HepG2 (cell line): ENCODE measurements around the gene ME3. TPM values are rescaled to one million over a fixed set of nuclear protein-coding genes. Genes with fewer than 3 reads are reported as not detected.

Source experiments
- ATAC-seq: fragments of 200-7000 bp; cut with Tn5 transposase; 3 replicates; pipeline ENCODE4 v1.9.1; 2020; ENCODE audit warnings: mild to moderate bottlenecking, moderate library complexity
- BruUV-seq: library from RNA; stranded (reverse); fragments of 400-500 nt; replicated peaks from 2 replicates; lab custom pipeline; 2021; lab: Mats Ljungman, UMichigan
- CTCF ChIA-PET: fragments of 300-600 bp; formaldehyde crosslinking; extraction: SDS; loops from one replicate; lab custom pipeline; 2021; ENCODE audit warnings: low total read pairs, inconsistent platforms, low intra/inter-chr PET ratio; lab: Yijun Ruan, JAX
- POLR2A ChIA-PET: fragments of 350-600 bp; sonication (Branson Sonifier 250); formaldehyde crosslinking; loops from one replicate; lab custom pipeline; 2020; ENCODE audit warnings: antibody characterized with exemption, inconsistent platforms; lab: Yijun Ruan, JAX
- DNase-seq: peaks from one replicate; pipeline ENCODE4 v3.0.0-alpha.2; 2015; ENCODE audit warnings: low spot score
- FAIRE-seq: peaks from 3 replicates; lab custom pipeline; 2011; peaks lifted over from hg19 to GRCh38; lab: Jason Lieb, UNC
- H2AFZ ChIP-seq: one replicate; pipeline ENCODE4 v1.6.1; 2011; ENCODE audit warnings: low read length, inconsistent platforms
- H3K27ac ChIP-seq: fragments of 300-600 bp; 3 replicates; pipeline ENCODE4 v1.8.0; 2011; ENCODE audit warnings: mixed run types, mild to moderate bottlenecking, mixed read lengths, low read length, inconsistent platforms; ENCODE audit not compliant: insufficient read depth; ENCODE audit errors: extremely low read length
- H3K27me3 ChIP-seq, 2 experiments: fragments of 200-600 bp in 1 of 2; 2 replicates in 1 of 2; 3 replicates in 1 of 2; pipeline versions ENCODE4 v1.6.0 to v1.8.0; 2011; ENCODE audit warnings: low read length in 2 of 2, mild to moderate bottlenecking in 2 of 2, moderate library complexity in 2 of 2, inconsistent platforms in 1 of 2; ENCODE audit not compliant: insufficient read depth in 2 of 2, control insufficient read depth in 1 of 2
- H3K36me3 ChIP-seq, 2 experiments: fragments of 200-600 bp in 1 of 2; replicated peaks in 1 of 2; 2 replicates in 1 of 2; 3 replicates in 1 of 2; pipeline versions ENCODE4 v1.5.1 to v1.8.0; 2011; ENCODE audit warnings: low read length in 2 of 2, inconsistent platforms in 1 of 2; ENCODE audit not compliant: insufficient read depth in 2 of 2, control insufficient read depth in 1 of 2
- H3K4me1 ChIP-seq: 2 replicates; pipeline ENCODE4 v1.5.1; 2012; ENCODE audit warnings: low read length, inconsistent platforms; ENCODE audit not compliant: insufficient read depth
- H3K4me2 ChIP-seq: 2 replicates; pipeline ENCODE4 v1.6.0; 2011; ENCODE audit warnings: low read depth, low read length, inconsistent platforms
- H3K4me3 ChIP-seq, 3 experiments: fragments of 200-600 bp in 1 of 3; sonication (generic), shearing (Covaris generic) in 1 of 3; replicated peaks in 1 of 3; 2 replicates each; pipeline ENCODE4 v1.5.1; 2011 to 2016; ENCODE audit warnings: low read length in 3 of 3, inconsistent platforms in 2 of 3, low read depth in 2 of 3, mild to moderate bottlenecking in 2 of 3, control low read depth in 1 of 3, mixed read lengths in 1 of 3; ENCODE audit not compliant: insufficient read depth in 1 of 3
- H3K79me2 ChIP-seq: one replicate; pipeline ENCODE4 v1.6.1; 2011; ENCODE audit warnings: low read length, inconsistent platforms; ENCODE audit not compliant: insufficient read depth
- H3K9ac ChIP-seq: 2 replicates; pipeline ENCODE4 v1.6.0; 2011; ENCODE audit warnings: mild to moderate bottlenecking, low read depth, low read length, inconsistent platforms; ENCODE audit not compliant: insufficient read depth
- H3K9me3 ChIP-seq: 2 replicates; pipeline ENCODE4 v1.5.1; 2012; ENCODE audit warnings: mild to moderate bottlenecking, low read length
- H4K20me1 ChIP-seq: 2 replicates; pipeline ENCODE4 v1.6.0; 2011; ENCODE audit warnings: inconsistent platforms, mild to moderate bottlenecking, low read length, moderate library complexity; ENCODE audit not compliant: insufficient read depth
- ARID2 ChIP-seq: sonication (generic); formaldehyde crosslinking; IDR thresholded peaks from 2 replicates; pipeline ENCODE4 v1.8.1; 2022; ENCODE audit warnings: mild to moderate bottlenecking, missing genetic modification reagents, borderline replicate concordance
- ASH2L ChIP-seq: fragments of 300-600, 200-600 bp; sonication (generic); IDR thresholded peaks from 2 replicates; pipeline ENCODE4 v1.7.0; 2017; ENCODE audit warnings: low read depth, mild to moderate bottlenecking, moderate library complexity, mixed read lengths, low read length; ENCODE audit not compliant: insufficient read length
- EP300 ChIP-seq, 3 experiments: sonication (generic) in 1 of 3; formaldehyde crosslinking in 1 of 3; IDR thresholded peaks; 2 replicates each; pipeline versions ENCODE4 v1.5.1 to v1.6.1; 2011 to 2020; ENCODE audit warnings: low read depth in 2 of 3, low read length in 2 of 3, borderline replicate concordance in 1 of 3, improper control_type of control experiment in 1 of 3, mild to moderate bottlenecking in 1 of 3, missing genetic modification reagents in 1 of 3, moderate library complexity in 1 of 3
- HNF4A ChIP-seq: sonication (generic); formaldehyde crosslinking; IDR thresholded peaks from 2 replicates; pipeline ENCODE4 v1.4.0; 2020; ENCODE audit warnings: missing genetic modification reagents
- KAT8 ChIP-seq: IDR thresholded peaks from 2 replicates; pipeline ENCODE4 v1.6.1; 2016; ENCODE audit warnings: missing genetic modification reagents, missing compliant biosample characterization
- KLF16 ChIP-seq, 2 experiments: sonication (generic) in 1 of 2; formaldehyde crosslinking in 1 of 2; IDR thresholded peaks; 2 replicates each; pipeline versions ENCODE4 v1.6.1 to v1.8.0; 2016 to 2023; ENCODE audit warnings: missing genetic modification reagents in 2 of 2, missing compliant biosample characterization in 1 of 2
- NFE2L2 ChIP-seq: fragments of 150-350 bp; IDR thresholded peaks from 2 replicates; pipeline ENCODE4 v1.6.1; 2014; ENCODE audit warnings: low read length
- NR2F1 ChIP-seq, 2 experiments: fragments of 450-650 bp in 1 of 2; formaldehyde crosslinking in 1 of 2; IDR thresholded peaks; 2 replicates each; pipeline versions ENCODE4 v1.5.0 to v1.6.1; 2016 to 2020; ENCODE audit warnings: mild to moderate bottlenecking in 1 of 2, missing compliant biosample characterization in 1 of 2, missing genetic modification reagents in 1 of 2, moderate library complexity in 1 of 2
- PHF21A ChIP-seq: sonication (generic); formaldehyde crosslinking; IDR thresholded peaks from 2 replicates; pipeline ENCODE4 v1.5.0; 2020; ENCODE audit warnings: mild to moderate bottlenecking, missing genetic modification reagents
- SAP130 ChIP-seq: IDR thresholded peaks from 2 replicates; pipeline ENCODE4 v1.6.1; 2016; ENCODE audit warnings: low read depth
- SOX6 ChIP-seq, 2 experiments: fragments of 450-650 bp in 1 of 2; sonication (generic) in 1 of 2; formaldehyde crosslinking in 1 of 2; IDR thresholded peaks; 2 replicates each; pipeline versions ENCODE4 v1.4.0 to v1.6.1; 2017 to 2020; ENCODE audit warnings: antibody characterized with exemption in 1 of 2, mild to moderate bottlenecking in 1 of 2, missing genetic modification reagents in 1 of 2
- TBX2 ChIP-seq: sonication (generic); formaldehyde crosslinking; IDR thresholded peaks from 2 replicates; pipeline ENCODE4 v1.5.0; 2020; ENCODE audit warnings: missing genetic modification reagents, mild to moderate bottlenecking, borderline replicate concordance
- THAP11 ChIP-seq: IDR thresholded peaks from 2 replicates; pipeline ENCODE4 v1.6.1; 2016; ENCODE audit warnings: missing biosample characterization, missing genetic modification reagents
- ZFP1 ChIP-seq: IDR thresholded peaks from 2 replicates; pipeline ENCODE4 v1.6.1; 2016
- ZNF207 ChIP-seq: fragments of 450-650 bp; IDR thresholded peaks from 2 replicates; pipeline ENCODE4 v1.6.1; 2016; ENCODE audit warnings: antibody characterized with exemption, borderline replicate concordance
- ZNF3 ChIP-seq: IDR thresholded peaks from 2 replicates; pipeline ENCODE4 v1.7.0; 2017; ENCODE audit warnings: inconsistent platforms
- ZNF614 ChIP-seq: IDR thresholded peaks from 2 replicates; pipeline ENCODE4 v1.6.1; 2018; ENCODE audit warnings: missing biosample characterization, missing genetic modification reagents, inconsistent platforms, borderline replicate concordance
- WGBS: methylation state at CpG from one replicate; pipeline ENCODE4 v1.1.6; 2017; ENCODE audit warnings: low lambda C conversion rate; 5-methylcytosine and 5-hydroxymethylcytosine counted together
- in situ Hi-C: cut with HindIII; loops from 2 replicates; pipeline ENCODE4 v1.10.0; 2017; ENCODE audit warnings: low pct_unique_long_range_greater_than_20kb; ENCODE audit not compliant: extremely low pct_ligation_motif_present
- intact Hi-C: fragments of 100-400 bp; cut with micrococcal nuclease; formaldehyde crosslinking; loops from one replicate; pipeline ENCODE4 v1.10.0; 2022; ENCODE audit not compliant: unreplicated experiment
- polyA plus RNA-seq, 8 experiments: library from polyadenylated mRNA; depleted of rRNA in 3 of 8; stranded (reverse) in 7 of 8; unstranded in 1 of 8; fragments of >200 nt; fragmentation: Illumina TruSeq in 4 of 8; extraction: Trizol in 4 of 8; gene quantifications; 2 replicates each; pipeline versions ENCODE4 v1.2.1 to v1.2.3, GENCODE V29; 2011 to 2016; ENCODE audit warnings: low read depth in 4 of 8, missing spikeins in 1 of 8, mixed read lengths in 1 of 8; ENCODE audit not compliant: insufficient read depth in 1 of 8
- total RNA-seq, 5 experiments: library from RNA; depleted of rRNA; stranded (reverse); fragments of >200 nt; fragmentation: Illumina TruSeq; extraction: Trizol; gene quantifications; 2 replicates each; pipeline ENCODE4 v1.2.3, GENCODE V29; 2016; ENCODE audit warnings: low read depth in 1 of 5
- TF ChIP-seq, protein P1 (sequence below): IDR thresholded peaks from 2 replicates; pipeline ENCODE4 v1.6.1; 2016; ENCODE audit warnings: low read depth
- TF ChIP-seq, protein P2 (sequence below): IDR thresholded peaks from 2 replicates; pipeline ENCODE4 v1.6.1; 2016; ENCODE audit warnings: missing genetic modification reagents, missing compliant biosample characterization
- TF ChIP-seq, protein P3 (sequence below): sonication (generic); formaldehyde crosslinking; IDR thresholded peaks from 2 replicates; pipeline ENCODE4 v1.5.0; 2020; ENCODE audit warnings: mild to moderate bottlenecking, missing genetic modification reagents, moderate library complexity

ME3 gene
- total and polyA plus RNA-seq, 2 of the 13 experiments (the other 11 are each of a cell fraction or from before 2014, with no cell fraction given): not detected

DNA sequence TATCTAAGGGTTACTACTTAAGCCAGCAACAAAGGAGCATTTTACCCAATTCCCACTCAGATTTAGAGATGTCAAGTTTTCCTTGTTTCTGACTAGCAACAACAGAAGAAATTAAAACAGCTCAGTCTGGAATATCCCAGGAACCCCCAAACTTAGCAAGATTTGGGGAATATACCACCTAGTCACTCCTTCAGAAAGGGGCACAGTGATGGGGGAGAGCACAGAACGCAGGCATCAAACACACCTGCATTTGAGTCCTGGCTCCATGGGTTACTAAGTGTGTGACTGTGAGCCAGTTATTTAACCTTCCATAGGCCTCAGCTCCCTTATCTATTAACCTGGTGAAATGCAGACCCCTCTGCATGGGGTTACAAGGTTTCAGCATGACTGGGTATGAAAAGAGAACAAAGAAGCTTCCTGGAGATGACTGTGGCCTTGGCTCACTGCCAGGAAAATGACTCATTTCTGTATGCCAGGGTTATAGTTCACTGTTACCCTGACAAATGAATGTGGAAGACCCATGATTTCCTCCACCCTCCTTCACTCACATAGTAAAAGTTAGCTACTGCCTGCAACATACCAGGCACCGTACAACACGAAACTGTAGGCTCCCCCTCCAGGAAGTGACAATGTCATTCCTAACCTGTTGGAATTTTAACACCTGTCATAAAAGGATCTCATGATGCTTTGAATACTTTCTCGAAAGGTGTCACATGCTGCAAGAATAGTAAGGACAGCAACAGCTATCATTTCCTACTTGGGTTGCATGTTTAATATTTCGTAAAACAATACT lies 79.6 kb downstream of the ME3 start:
- peaks cover 26% of the 10 kb centered on the region for H3K4me1 ChIP-seq
- in situ Hi-C loops (loop anchor here (10.0 kb wide), 1 partner anchor 108 kb away; no protein-coding TSS in a partner anchor), intact Hi-C loops (no loop called here)
- DNase-seq (peak; percentile 98), FAIRE-seq (peak; percentile 64), ATAC-seq (peak; percentile 98)
- H4K20me1 ChIP-seq: no peaks in the 10 kb centered on the region
- H2AFZ ChIP-seq: no peak overlapping the region
- H3K4me2 ChIP-seq: peak overlapping the region; percentile 43
- no peaks in the 10 kb centered on the region for H3K27me3 ChIP-seq
- ChIA-PET CTCF (no interaction called here), POLR2A (interaction anchor here (1.2 to 1.6 kb wide), 4 partner anchors 12 to 117 kb away, joined by 4 to 7 read pairs (median 5); no protein-coding TSS in a partner anchor)
- WGBS: 23% methylated on average over 5 of the region's 5 CpGs
- no peak overlapping the region for H3K4me3 ChIP-seq
- no TSS peak for BruUV-seq
- H3K9me3 ChIP-seq: no peaks in the 10 kb centered on the region
- H3K36me3 ChIP-seq: no peaks in the 10 kb centered on the region
- peak overlapping the region; percentile 45 for H3K27ac ChIP-seq
- peak overlapping the region; percentile 30 for H3K9ac ChIP-seq
- H3K79me2 ChIP-seq: no peaks in the 10 kb centered on the region
- TF ChIP-seq PHF21A (0 out of 2 replicates have a peak, but pooled peaks have one; percentile 36), HNF4A (CRISPR knock-in tag) (peak; percentile 52), NFE2L2 (peak; percentile 54; the same call in 1 of the 2 replicates), EP300 (IDR thresholded peaks at IDR 0.05; ENCODE audit: low read depth in 2 of 2, low read length in 2 of 2) (peak in 1 of 2 experiments; percentile 77; a peak in 1 of 4 replicates), EP300 (CRISPR knock-in tag; IDR thresholded peaks at IDR 0.05; ENCODE audit: borderline replicate concordance) (peak; percentile 59), ZFP1 (peak; percentile 92), ZNF207 (no peak), ZNF3 (CRISPR knock-in tag) (peak; percentile 42; the same call in 1 of the 2 replicates), SOX6 (IDR thresholded peaks at IDR 0.05) (no peak), SOX6 (CRISPR knock-in tag; IDR thresholded peaks at IDR 0.05) (peak; percentile 82), ZNF614 (CRISPR knock-in tag) (peak; percentile 76; the same call in 1 of the 2 replicates), THAP11 (CRISPR knock-in tag) (0 out of 2 replicates have a peak, but pooled peaks have one; percentile 31), KLF16 (CRISPR knock-in tag; IDR thresholded peaks at IDR 0.05) (peak in 1 of 2 experiments; percentile 37; a peak in 1 of 4 replicates), KAT8 (CRISPR knock-in tag) (peak; percentile 53; the same call in 1 of the 2 replicates), ARID2 (CRISPR knock-in tag) (no peak), NR2F1 (CRISPR knock-in tag; IDR thresholded peaks at IDR 0.05) (peak; percentile 36 to 75; a peak in 2 of 4 replicates), TBX2 (peak; percentile 32; the same call in 1 of the 2 replicates), SAP130 (CRISPR knock-in tag) (peak; percentile 46; the same call in 1 of the 2 replicates), ASH2L (peak; percentile 59)
- TF ChIP-seq, protein P1, sequence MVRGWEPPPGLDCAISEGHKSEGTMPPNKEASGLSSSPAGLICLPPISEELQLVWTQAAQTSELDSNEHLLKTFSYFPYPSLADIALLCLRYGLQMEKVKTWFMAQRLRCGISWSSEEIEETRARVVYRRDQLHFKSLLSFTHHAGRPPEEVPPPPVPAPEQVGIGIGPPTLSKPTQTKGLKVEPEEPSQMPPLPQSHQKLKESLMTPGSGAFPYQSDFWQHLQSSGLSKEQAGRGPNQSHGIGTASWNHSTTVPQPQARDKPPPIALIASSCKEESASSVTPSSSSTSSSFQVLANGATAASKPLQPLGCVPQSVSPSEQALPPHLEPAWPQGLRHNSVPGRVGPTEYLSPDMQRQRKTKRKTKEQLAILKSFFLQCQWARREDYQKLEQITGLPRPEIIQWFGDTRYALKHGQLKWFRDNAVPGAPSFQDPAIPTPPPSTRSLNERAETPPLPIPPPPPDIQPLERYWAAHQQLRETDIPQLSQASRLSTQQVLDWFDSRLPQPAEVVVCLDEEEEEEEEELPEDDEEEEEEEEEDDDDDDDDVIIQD (CRISPR knock-in tag): peak; percentile 84
- TF ChIP-seq, protein P2, sequence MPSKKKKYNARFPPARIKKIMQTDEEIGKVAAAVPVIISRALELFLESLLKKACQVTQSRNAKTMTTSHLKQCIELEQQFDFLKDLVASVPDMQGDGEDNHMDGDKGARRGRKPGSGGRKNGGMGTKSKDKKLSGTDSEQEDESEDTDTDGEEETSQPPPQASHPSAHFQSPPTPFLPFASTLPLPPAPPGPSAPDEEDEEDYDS (CRISPR knock-in tag): peak; percentile 52; the same call in 1 of the 2 replicates
- TF ChIP-seq, protein P3, sequence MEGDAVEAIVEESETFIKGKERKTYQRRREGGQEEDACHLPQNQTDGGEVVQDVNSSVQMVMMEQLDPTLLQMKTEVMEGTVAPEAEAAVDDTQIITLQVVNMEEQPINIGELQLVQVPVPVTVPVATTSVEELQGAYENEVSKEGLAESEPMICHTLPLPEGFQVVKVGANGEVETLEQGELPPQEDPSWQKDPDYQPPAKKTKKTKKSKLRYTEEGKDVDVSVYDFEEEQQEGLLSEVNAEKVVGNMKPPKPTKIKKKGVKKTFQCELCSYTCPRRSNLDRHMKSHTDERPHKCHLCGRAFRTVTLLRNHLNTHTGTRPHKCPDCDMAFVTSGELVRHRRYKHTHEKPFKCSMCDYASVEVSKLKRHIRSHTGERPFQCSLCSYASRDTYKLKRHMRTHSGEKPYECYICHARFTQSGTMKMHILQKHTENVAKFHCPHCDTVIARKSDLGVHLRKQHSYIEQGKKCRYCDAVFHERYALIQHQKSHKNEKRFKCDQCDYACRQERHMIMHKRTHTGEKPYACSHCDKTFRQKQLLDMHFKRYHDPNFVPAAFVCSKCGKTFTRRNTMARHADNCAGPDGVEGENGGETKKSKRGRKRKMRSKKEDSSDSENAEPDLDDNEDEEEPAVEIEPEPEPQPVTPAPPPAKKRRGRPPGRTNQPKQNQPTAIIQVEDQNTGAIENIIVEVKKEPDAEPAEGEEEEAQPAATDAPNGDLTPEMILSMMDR (CRISPR knock-in tag): 0 out of 2 replicates have a peak, but pooled peaks have one; percentile 5
